Measurements from ENCODE around the gene NOC4L.

DNA sequence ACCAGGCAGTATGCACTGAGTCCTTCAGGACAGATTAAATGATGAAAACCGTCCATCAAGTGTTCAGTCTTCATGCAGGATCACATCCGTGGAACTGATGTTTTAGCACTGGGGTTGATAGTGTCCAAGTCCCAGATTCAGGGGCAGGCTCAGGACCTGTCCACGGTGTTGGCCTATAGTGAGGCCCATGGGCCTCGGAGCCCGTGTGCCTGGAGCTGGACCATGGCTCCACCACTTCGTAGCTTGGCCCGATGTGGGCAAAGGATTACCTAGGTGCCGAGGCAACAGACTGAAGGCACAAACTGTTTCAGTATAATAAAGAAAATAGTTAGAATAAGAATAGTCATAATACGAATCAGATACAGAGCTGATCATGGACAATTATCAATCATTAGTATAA, 42.0 kb upstream of the NOC4L start:
- TF ChIP-seq, protein P1, sequence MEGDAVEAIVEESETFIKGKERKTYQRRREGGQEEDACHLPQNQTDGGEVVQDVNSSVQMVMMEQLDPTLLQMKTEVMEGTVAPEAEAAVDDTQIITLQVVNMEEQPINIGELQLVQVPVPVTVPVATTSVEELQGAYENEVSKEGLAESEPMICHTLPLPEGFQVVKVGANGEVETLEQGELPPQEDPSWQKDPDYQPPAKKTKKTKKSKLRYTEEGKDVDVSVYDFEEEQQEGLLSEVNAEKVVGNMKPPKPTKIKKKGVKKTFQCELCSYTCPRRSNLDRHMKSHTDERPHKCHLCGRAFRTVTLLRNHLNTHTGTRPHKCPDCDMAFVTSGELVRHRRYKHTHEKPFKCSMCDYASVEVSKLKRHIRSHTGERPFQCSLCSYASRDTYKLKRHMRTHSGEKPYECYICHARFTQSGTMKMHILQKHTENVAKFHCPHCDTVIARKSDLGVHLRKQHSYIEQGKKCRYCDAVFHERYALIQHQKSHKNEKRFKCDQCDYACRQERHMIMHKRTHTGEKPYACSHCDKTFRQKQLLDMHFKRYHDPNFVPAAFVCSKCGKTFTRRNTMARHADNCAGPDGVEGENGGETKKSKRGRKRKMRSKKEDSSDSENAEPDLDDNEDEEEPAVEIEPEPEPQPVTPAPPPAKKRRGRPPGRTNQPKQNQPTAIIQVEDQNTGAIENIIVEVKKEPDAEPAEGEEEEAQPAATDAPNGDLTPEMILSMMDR (IDR thresholded peaks at IDR 0.05) = no peak
- TF ChIP-seq, protein P2, sequence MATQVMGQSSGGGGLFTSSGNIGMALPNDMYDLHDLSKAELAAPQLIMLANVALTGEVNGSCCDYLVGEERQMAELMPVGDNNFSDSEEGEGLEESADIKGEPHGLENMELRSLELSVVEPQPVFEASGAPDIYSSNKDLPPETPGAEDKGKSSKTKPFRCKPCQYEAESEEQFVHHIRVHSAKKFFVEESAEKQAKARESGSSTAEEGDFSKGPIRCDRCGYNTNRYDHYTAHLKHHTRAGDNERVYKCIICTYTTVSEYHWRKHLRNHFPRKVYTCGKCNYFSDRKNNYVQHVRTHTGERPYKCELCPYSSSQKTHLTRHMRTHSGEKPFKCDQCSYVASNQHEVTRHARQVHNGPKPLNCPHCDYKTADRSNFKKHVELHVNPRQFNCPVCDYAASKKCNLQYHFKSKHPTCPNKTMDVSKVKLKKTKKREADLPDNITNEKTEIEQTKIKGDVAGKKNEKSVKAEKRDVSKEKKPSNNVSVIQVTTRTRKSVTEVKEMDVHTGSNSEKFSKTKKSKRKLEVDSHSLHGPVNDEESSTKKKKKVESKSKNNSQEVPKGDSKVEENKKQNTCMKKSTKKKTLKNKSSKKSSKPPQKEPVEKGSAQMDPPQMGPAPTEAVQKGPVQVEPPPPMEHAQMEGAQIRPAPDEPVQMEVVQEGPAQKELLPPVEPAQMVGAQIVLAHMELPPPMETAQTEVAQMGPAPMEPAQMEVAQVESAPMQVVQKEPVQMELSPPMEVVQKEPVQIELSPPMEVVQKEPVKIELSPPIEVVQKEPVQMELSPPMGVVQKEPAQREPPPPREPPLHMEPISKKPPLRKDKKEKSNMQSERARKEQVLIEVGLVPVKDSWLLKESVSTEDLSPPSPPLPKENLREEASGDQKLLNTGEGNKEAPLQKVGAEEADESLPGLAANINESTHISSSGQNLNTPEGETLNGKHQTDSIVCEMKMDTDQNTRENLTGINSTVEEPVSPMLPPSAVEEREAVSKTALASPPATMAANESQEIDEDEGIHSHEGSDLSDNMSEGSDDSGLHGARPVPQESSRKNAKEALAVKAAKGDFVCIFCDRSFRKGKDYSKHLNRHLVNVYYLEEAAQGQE (IDR thresholded peaks at IDR 0.05; ENCODE audit: insufficient read depth in 1 of 2, low read depth in 2 of 2, low read length in 1 of 2) = no peak
- no peak for TF ChIP-seq POLR2AphosphoS5 (IDR thresholded peaks at IDR 0.05; ENCODE audit: low read depth, low read length)
